ENCODE data around the gene GYS2.

Gene GYS2

DNA sequence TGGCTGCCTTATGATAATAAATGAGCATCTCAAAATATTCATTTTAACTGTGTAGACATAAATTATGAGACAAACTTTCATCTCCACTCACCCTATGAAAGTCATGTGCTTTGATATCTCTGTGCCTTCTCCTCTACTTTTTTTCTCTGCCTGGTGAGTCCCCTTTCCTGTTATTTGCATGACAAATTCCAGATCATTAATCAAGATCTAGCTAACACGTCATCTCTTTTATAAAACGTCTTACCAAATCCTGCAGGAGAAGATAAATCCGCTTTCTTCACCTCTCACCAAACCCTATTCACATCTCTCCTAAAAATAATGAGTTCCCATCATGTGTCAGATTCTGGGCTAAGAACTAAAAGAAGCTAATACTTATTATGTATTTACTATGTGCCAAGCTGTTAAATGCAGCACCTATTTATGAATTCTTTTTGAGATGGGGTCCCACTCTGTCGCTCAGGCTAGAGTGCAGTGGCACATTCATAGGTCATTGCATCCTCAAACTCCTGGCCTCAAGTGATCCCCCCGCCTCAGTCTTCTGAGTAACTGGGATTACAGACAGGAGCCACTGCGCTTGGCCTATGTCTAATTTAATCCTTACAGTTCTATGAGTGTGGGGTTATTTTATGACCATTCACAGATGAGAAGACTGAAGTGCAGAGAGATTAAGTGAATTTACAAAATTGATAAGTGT lies 51.9 kb downstream of the GYS2 start:
- Histone ChIP-seq H3K36me3 (ENCODE audit: low read depth) (no peaks in the 10 kb centered on the region), H3K4me3 (ENCODE audit: severe bottlenecking) (no peak overlapping the region), H3K4me1 (ENCODE audit: insufficient read depth, poor library complexity, severe bottlenecking) (no peaks in the 10 kb centered on the region), H3K27ac (ENCODE audit: poor library complexity, severe bottlenecking) (no peak overlapping the region), H3K27me3 (ENCODE audit: insufficient read depth, poor library complexity, severe bottlenecking) (no peaks in the 10 kb centered on the region), H3K9me3 (ENCODE audit: severe bottlenecking) (no peaks in the 10 kb centered on the region)
- TF ChIP-seq, protein P1, sequence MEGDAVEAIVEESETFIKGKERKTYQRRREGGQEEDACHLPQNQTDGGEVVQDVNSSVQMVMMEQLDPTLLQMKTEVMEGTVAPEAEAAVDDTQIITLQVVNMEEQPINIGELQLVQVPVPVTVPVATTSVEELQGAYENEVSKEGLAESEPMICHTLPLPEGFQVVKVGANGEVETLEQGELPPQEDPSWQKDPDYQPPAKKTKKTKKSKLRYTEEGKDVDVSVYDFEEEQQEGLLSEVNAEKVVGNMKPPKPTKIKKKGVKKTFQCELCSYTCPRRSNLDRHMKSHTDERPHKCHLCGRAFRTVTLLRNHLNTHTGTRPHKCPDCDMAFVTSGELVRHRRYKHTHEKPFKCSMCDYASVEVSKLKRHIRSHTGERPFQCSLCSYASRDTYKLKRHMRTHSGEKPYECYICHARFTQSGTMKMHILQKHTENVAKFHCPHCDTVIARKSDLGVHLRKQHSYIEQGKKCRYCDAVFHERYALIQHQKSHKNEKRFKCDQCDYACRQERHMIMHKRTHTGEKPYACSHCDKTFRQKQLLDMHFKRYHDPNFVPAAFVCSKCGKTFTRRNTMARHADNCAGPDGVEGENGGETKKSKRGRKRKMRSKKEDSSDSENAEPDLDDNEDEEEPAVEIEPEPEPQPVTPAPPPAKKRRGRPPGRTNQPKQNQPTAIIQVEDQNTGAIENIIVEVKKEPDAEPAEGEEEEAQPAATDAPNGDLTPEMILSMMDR (IDR thresholded peaks at IDR 0.05; ENCODE audit: poor library complexity, severe bottlenecking), result no peak
- ATAC-seq (ENCODE audit: low read depth) (no peak), DNase-seq (ENCODE audit: low spot score) (no peak)

DNA sequence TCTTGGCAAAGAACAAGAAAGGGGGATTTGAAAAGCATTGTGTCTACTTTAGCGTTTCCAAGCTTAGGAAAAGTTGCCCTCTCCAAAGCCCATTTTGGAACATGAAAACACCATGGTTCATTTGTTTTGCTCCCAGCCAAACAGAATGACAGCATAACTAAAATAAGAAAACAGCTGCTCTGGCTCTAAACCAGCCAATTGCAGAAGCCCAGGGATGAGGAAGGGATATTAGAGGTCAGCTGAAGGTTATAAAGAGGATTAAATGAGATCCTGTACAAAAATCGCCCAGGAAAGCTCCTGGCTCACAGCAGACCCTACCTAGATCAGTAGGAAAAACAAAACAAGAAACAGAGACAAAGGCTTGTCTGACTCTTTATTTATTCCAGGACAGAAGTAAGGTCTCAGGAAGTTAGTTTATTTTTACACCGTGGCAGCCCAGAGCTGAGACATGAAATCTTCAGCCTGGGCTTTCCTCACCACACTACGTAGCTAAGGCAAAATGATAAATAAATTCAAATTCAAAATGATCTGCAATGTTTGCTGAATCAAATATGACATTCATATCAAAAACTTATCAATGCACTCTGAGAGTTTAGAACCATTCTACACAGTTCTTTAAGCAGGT lies 52.7 kb downstream of the GYS2 start:
- Histone ChIP-seq H3K36me3 (ENCODE audit: low read depth) (no peaks in the 10 kb centered on the region), H3K27me3 (ENCODE audit: insufficient read depth, poor library complexity, severe bottlenecking) (no peaks in the 10 kb centered on the region), H3K4me1 (ENCODE audit: insufficient read depth, poor library complexity, severe bottlenecking) (no peaks in the 10 kb centered on the region), H3K27ac (ENCODE audit: poor library complexity, severe bottlenecking) (no peak overlapping the region), H3K9me3 (ENCODE audit: severe bottlenecking) (no peaks in the 10 kb centered on the region), H3K4me3 (ENCODE audit: severe bottlenecking) (no peak overlapping the region)
- no peak for DNase-seq (ENCODE audit: low spot score)
- no peak for ATAC-seq (ENCODE audit: low read depth)
- TF ChIP-seq, protein P1 (IDR thresholded peaks at IDR 0.05; ENCODE audit: poor library complexity, severe bottlenecking), result no peak

DNA sequence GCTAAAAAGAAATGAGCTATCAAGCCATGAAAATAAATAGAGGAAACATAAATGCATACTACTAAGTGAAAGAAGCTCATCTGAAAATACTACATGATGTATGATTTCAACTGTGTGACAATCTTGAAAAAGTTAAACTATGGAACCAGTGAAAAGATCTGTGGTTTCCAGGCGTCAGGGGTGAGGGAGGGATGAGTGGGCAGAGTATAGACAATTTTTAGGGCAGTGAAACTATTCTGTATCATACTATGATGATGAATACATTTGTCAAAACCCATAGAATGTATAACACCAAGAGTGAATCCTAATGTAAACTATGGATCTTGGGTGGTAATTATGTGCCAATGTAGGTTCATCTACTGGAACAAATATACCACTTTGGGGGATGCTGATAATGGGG lies 57.2 kb downstream of the GYS2 start:
- Histone ChIP-seq H3K27ac (ENCODE audit: poor library complexity, severe bottlenecking) (no peak overlapping the region), H3K27me3 (ENCODE audit: insufficient read depth, poor library complexity, severe bottlenecking) (no peaks in the 10 kb centered on the region), H3K9me3 (ENCODE audit: severe bottlenecking) (no peaks in the 10 kb centered on the region), H3K4me1 (ENCODE audit: insufficient read depth, poor library complexity, severe bottlenecking) (no peaks in the 10 kb centered on the region), H3K4me3 (ENCODE audit: severe bottlenecking) (no peak overlapping the region), H3K36me3 (ENCODE audit: low read depth) (no peaks in the 10 kb centered on the region)
- TF ChIP-seq, protein P1 (IDR thresholded peaks at IDR 0.05; ENCODE audit: poor library complexity, severe bottlenecking), result no peak
- no peak for ATAC-seq (ENCODE audit: low read depth)
- DNase-seq (ENCODE audit: low spot score), result no peak

DNA sequence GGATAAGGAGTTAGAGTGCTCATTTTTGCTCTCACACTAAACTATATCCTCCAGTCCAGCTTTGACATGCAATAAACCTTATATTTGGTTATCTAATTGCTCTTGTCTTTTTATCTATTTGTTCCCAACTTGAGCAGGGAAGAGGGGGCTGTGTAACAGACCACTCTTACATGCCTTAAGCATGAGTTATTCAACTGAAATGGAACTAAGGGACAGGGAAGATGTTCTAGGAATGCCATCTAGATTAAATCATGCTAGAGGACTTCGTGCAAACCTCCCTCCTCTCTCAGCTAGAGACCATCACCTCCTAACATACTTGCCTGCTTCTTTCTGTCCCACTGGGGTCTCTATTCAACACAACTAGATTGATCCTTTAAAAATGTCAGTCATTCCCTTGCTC lies 57.9 kb downstream of the GYS2 start:
- Histone ChIP-seq H3K4me3 (ENCODE audit: severe bottlenecking) (no peak overlapping the region), H3K9me3 (ENCODE audit: severe bottlenecking) (no peaks in the 10 kb centered on the region), H3K4me1 (ENCODE audit: insufficient read depth, poor library complexity, severe bottlenecking) (no peaks in the 10 kb centered on the region), H3K36me3 (ENCODE audit: low read depth) (no peaks in the 10 kb centered on the region), H3K27ac (ENCODE audit: poor library complexity, severe bottlenecking) (no peak overlapping the region), H3K27me3 (ENCODE audit: insufficient read depth, poor library complexity, severe bottlenecking) (no peaks in the 10 kb centered on the region)
- DNase-seq (ENCODE audit: low spot score) (no peak), ATAC-seq (ENCODE audit: low read depth) (no peak)
- TF ChIP-seq, protein P1 (IDR thresholded peaks at IDR 0.05; ENCODE audit: poor library complexity, severe bottlenecking), result no peak

DNA sequence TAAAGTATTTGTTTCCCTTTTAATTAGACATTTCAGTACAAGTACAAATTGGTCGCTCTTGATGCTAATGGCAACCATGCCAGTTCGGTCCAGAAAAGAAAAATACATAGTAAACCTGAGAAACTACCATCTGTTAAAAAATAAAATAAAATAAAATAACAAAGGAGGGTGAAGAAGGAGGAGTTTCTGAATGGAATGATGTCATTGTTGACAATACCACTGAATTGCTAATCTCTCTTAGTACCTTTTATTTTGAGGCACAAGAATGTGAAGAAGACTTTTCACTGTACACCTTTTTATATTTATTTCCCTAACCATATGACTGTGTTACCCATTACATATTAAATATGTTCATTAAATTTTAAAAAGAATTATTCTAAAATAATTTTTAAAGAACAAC lies 59.1 kb downstream of the GYS2 start:
- no peak for DNase-seq (ENCODE audit: low spot score)
- H3K27me3 ChIP-seq (ENCODE audit: insufficient read depth, poor library complexity, severe bottlenecking), result no peaks in the 10 kb centered on the region

More for the DNA sequence above, 59.1 kb downstream of the GYS2 start:
- TF ChIP-seq, protein P1 (IDR thresholded peaks at IDR 0.05; ENCODE audit: poor library complexity, severe bottlenecking), result no peak
- Histone ChIP-seq H3K36me3 (ENCODE audit: low read depth) (no peaks in the 10 kb centered on the region), H3K4me3 (ENCODE audit: severe bottlenecking) (no peak overlapping the region), H3K4me1 (ENCODE audit: insufficient read depth, poor library complexity, severe bottlenecking) (no peaks in the 10 kb centered on the region), H3K9me3 (ENCODE audit: severe bottlenecking) (no peaks in the 10 kb centered on the region), H3K27ac (ENCODE audit: poor library complexity, severe bottlenecking) (no peak overlapping the region)
- no peak for ATAC-seq (ENCODE audit: low read depth)

Measured in RWPE2 (cell line).